HFFc6 (cell line): ENCODE data around the gene ALDH1L1. TPM values are rescaled to one million over a fixed set of nuclear protein-coding genes. Genes with fewer than 3 reads are reported as not detected.

Experiments
- DNase-seq: peaks from one replicate; pipeline ENCODE4 v3.0.0-alpha.2; 2018
- H3K27ac Mint-ChIP-seq: 2 replicates; pipeline ENCODE4 v1.8.0; 2020; ENCODE audit warnings: mild to moderate bottlenecking, mixed read lengths
- H3K27me3 Mint-ChIP-seq: 2 replicates; pipeline ENCODE4 v1.8.0; 2021; ENCODE audit warnings: mild to moderate bottlenecking, moderate library complexity, mixed read lengths; ENCODE audit not compliant: insufficient read depth
- H3K36me3 Mint-ChIP-seq: 2 replicates; pipeline ENCODE4 v1.8.0; 2021; ENCODE audit warnings: low read depth, mixed read lengths
- H3K4me1 Mint-ChIP-seq: 2 replicates; pipeline ENCODE4 v1.8.0; 2020; ENCODE audit warnings: low read depth, mixed read lengths
- H3K4me3 Mint-ChIP-seq: 2 replicates; pipeline ENCODE4 v1.8.0; 2020; ENCODE audit warnings: mild to moderate bottlenecking, moderate library complexity, mixed read lengths
- H3K9me3 Mint-ChIP-seq: 2 replicates; pipeline ENCODE4 v1.8.0; 2020; ENCODE audit warnings: mild to moderate bottlenecking, mixed read lengths
- CTCF ChIP-seq: fragments of 200-600 bp; sonication (generic); IDR thresholded peaks from 2 replicates; pipeline ENCODE4 v1.5.0; 2021; ENCODE audit warnings: antibody characterized with exemption, mild to moderate bottlenecking
- total RNA-seq, 6 experiments: library from RNA; stranded (reverse); fragmentation: NEBNext Ultra II Directional; extraction: Animal tissue kit (Norgen Biotek cat#: 25700); gene quantifications; 2 replicates in 1 of 6; 3 replicates in 5 of 6; pipeline ENCODE4 v1.2.3, GENCODE V29; 2021

The ALDH1L1 gene
- total RNA-seq, 6 experiments from 2014 or later = 0.05 TPM; not detected in 5

GRCh38 chr3:126128504-126129397, 51.6 kb downstream of the ALDH1L1 start:
- H3K27me3 Mint-ChIP-seq = peaks cover 31% of the 10 kb centered on the region
- DNase-seq = no peak
- no peak overlapping the region for H3K4me3 Mint-ChIP-seq
- H3K9me3 Mint-ChIP-seq = no peaks in the 10 kb centered on the region
- 0 out of 2 replicates have a peak, but pooled peaks cover 7% of the 10 kb centered on the region for H3K4me1 Mint-ChIP-seq
- no peaks in the 10 kb centered on the region for H3K36me3 Mint-ChIP-seq
- H3K27ac Mint-ChIP-seq = no peak overlapping the region
- no peak for TF ChIP-seq CTCF

GRCh38 chr3:126127904-126128303, 52.5 kb downstream of the ALDH1L1 start:
- H3K36me3 Mint-ChIP-seq = no peaks in the 10 kb centered on the region
- H3K4me1 Mint-ChIP-seq = 0 out of 2 replicates have a peak, but pooled peaks cover 7% of the 10 kb centered on the region
- no peaks in the 10 kb centered on the region for H3K9me3 Mint-ChIP-seq
- no peak for TF ChIP-seq CTCF
- H3K27me3 Mint-ChIP-seq = peaks cover 30% of the 10 kb centered on the region
- no peak for DNase-seq
- no peak overlapping the region for H3K4me3 Mint-ChIP-seq
- no peak overlapping the region for H3K27ac Mint-ChIP-seq

GRCh38 chr3:126127452-126127851, 52.9 kb downstream of the ALDH1L1 start:
- H3K4me1 Mint-ChIP-seq = 0 out of 2 replicates have a peak, but pooled peaks cover 7% of the 10 kb centered on the region
- no peaks in the 10 kb centered on the region for H3K36me3 Mint-ChIP-seq
- H3K9me3 Mint-ChIP-seq = no peaks in the 10 kb centered on the region
- DNase-seq = no peak
- peaks cover 35% of the 10 kb centered on the region for H3K27me3 Mint-ChIP-seq
- no peak overlapping the region for H3K4me3 Mint-ChIP-seq
- no peak overlapping the region for H3K27ac Mint-ChIP-seq
- no peak for TF ChIP-seq CTCF

- Mint-ChIP-seq H3K36me3 (no peaks in the 10 kb centered on the region), H3K27ac (no peak overlapping the region), H3K4me3 (no peak overlapping the region), H3K9me3 (no peaks in the 10 kb centered on the region), H3K27me3 (peaks cover 39% of the 10 kb centered on the region), H3K4me1 (0 out of 2 replicates have a peak, but pooled peaks cover 7% of the 10 kb centered on the region)
- DNase-seq = no peak
- no peak for TF ChIP-seq CTCF
Measured at GRCh38 chr3:126126811-126127431, 53.5 kb downstream of the ALDH1L1 start.

- no peaks in the 10 kb centered on the region for H3K9me3 Mint-ChIP-seq
- TF ChIP-seq CTCF = no peak
- H3K27ac Mint-ChIP-seq = no peak overlapping the region
- H3K27me3 Mint-ChIP-seq = peaks cover 38% of the 10 kb centered on the region
- H3K4me3 Mint-ChIP-seq = no peak overlapping the region
- H3K36me3 Mint-ChIP-seq = no peaks in the 10 kb centered on the region
- no peak for DNase-seq
- 0 out of 2 replicates have a peak, but pooled peaks cover 7% of the 10 kb centered on the region for H3K4me1 Mint-ChIP-seq
Measured at GRCh38 chr3:126126286-126126685, 54.1 kb downstream of the ALDH1L1 start.
